Activated CD8-positive, alpha-beta T cell treated with anti-CD3 and anti-CD28 coated beads for 36 hours (primary cell): ENCODE results near the gene LPCAT1. TPM values are rescaled to one million over a fixed set of nuclear protein-coding genes. Genes with fewer than 3 reads are reported as not detected.
"Not testable (repeated sequence)": the region's sequence is repeated elsewhere in the genome, so short reads cannot be mapped to it uniquely, and the experiment has no call there.

Experiments
- ATAC-seq: fragments of 200-7000 bp; cut with Tn5 transposase; one replicate; pipeline ENCODE4 v1.10.0; 2021; ENCODE audit warnings: mild to moderate bottlenecking, moderate library complexity
- CTCF ChIA-PET: fragments of 350-600 bp; sonication (Branson Sonifier 250); formaldehyde crosslinking; loops from one replicate; lab custom pipeline; 2021; ENCODE audit warnings: antibody characterized with exemption; lab: Charles Lee
- POLR2A ChIA-PET: fragments of 350-600 bp; sonication (Branson Sonifier 250); formaldehyde crosslinking; loops from one replicate; lab custom pipeline; 2021; ENCODE audit warnings: antibody characterized with exemption; lab: Charles Lee
- DNase-seq: peaks from one replicate; pipeline ENCODE4 v3.0.0-alpha.2; 2020
- H3K27ac Mint-ChIP-seq: one replicate; pipeline ENCODE4 v1.8.0; 2021; ENCODE audit warnings: mild to moderate bottlenecking, mixed read lengths
- H3K27me3 Mint-ChIP-seq: one replicate; pipeline ENCODE4 v1.8.0; 2021; ENCODE audit warnings: mixed read lengths
- H3K36me3 Mint-ChIP-seq: one replicate; pipeline ENCODE4 v1.8.0; 2021; ENCODE audit warnings: low read depth, mixed read lengths
- H3K4me1 Mint-ChIP-seq: one replicate; pipeline ENCODE4 v1.8.0; 2021; ENCODE audit warnings: low read depth, mixed read lengths
- H3K4me3 Mint-ChIP-seq: one replicate; pipeline ENCODE4 v1.8.0; 2021; ENCODE audit warnings: mild to moderate bottlenecking, moderate library complexity, mixed read lengths
- H3K9me3 Mint-ChIP-seq: one replicate; pipeline ENCODE4 v1.8.0; 2021; ENCODE audit warnings: mixed read lengths
- intact Hi-C: fragments of 100-400 bp; cut with micrococcal nuclease; formaldehyde crosslinking; loops from one replicate; pipeline ENCODE4 v1.10.0; 2022
- total RNA-seq, 2 experiments: library from RNA; stranded (reverse); gene quantifications; one replicate each; pipeline ENCODE4 v1.2.3, GENCODE V29; 2021
- TF ChIP-seq, protein P1 (sequence below): fragments of 200-600 bp; IDR thresholded peaks from one replicate; pipeline ENCODE4 v1.8.0; 2022; ENCODE audit warnings: antibody characterized with exemption, mild to moderate bottlenecking

LPCAT1 gene
- total RNA-seq, 2 experiments from 2014 or later = 37.2 to 43.6 TPM

DNA sequence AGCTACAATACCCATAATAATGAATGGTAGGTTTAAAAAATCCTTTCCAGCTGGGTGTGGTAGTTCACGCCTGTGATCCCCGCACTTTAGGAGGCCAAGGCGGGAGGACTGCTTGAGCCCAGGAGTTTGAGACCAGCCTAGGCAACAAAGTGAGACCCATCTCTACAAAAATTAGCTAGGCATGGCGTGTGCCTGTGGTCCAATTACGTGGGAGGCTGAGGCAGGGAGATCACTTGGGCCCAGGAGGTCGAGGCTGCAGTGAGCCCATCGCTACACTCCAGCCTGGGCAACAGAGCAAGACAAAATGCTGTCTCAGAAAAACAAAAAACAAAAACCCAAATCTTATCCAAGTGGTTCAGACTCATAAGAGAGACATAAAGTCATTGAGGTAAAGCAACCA is 44.7 kb downstream of the LPCAT1 start:
- ATAC-seq (no peak), DNase-seq (no peak)
- CTCF ChIA-PET = interaction anchor here (1.0 to 2.6 kb wide), 7 partner anchors 11 to 165 kb away, joined by 3 to 20 read pairs (median 3); no protein-coding TSS in a partner anchor
- POLR2A ChIA-PET = no interaction called here
- Mint-ChIP-seq H3K4me3 (no peak overlapping the region), H3K36me3 (peaks cover 19% of the 10 kb centered on the region), H3K27me3 (no peaks in the 10 kb centered on the region), H3K4me1 (peaks cover 9% of the 10 kb centered on the region), H3K9me3 (no peaks in the 10 kb centered on the region), H3K27ac (no peak overlapping the region)
- TF ChIP-seq, protein P1, sequence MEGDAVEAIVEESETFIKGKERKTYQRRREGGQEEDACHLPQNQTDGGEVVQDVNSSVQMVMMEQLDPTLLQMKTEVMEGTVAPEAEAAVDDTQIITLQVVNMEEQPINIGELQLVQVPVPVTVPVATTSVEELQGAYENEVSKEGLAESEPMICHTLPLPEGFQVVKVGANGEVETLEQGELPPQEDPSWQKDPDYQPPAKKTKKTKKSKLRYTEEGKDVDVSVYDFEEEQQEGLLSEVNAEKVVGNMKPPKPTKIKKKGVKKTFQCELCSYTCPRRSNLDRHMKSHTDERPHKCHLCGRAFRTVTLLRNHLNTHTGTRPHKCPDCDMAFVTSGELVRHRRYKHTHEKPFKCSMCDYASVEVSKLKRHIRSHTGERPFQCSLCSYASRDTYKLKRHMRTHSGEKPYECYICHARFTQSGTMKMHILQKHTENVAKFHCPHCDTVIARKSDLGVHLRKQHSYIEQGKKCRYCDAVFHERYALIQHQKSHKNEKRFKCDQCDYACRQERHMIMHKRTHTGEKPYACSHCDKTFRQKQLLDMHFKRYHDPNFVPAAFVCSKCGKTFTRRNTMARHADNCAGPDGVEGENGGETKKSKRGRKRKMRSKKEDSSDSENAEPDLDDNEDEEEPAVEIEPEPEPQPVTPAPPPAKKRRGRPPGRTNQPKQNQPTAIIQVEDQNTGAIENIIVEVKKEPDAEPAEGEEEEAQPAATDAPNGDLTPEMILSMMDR = no peak
- intact Hi-C loops = no loop called here

DNA sequence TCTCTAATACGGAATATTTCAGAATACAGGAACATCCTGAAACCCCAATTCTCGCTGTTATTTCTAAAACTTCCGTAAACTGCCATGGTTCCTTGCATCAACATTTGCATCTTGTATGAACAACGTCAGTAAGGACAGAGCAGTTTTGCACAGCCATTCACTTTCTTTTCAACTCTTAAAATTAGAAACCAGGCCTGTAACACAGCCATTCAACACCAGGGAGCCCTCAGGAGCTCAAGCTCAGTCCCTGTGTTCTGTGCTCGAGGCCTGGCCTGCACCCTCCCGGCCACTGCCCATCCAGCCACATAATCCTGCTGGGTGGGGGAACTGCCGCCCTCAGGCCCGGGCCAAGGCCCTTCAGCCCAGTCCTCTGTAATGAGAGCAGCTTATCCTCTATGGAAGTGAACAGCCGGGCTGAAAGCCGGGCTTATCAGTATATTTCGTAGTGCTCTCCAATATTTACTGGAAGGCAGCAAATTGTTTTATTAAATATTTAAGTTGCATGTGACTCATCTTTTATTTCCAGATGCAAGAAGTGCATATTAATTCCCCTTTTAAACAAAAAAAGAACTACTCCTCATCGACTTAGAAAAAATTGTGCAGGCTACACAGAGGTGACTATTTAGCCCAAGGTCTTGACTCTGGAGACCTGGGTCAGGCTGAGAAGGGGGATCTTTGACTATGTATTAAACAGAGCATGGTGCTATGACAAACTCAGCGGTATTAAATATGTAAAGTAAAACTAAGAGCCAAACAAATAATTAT is 45.3 kb downstream of the LPCAT1 start:
- ATAC-seq = no peak
- DNase-seq = no peak
- Mint-ChIP-seq H3K27ac (no peak overlapping the region), H3K4me3 (no peak overlapping the region), H3K4me1 (peaks cover 9% of the 10 kb centered on the region), H3K36me3 (peaks cover 17% of the 10 kb centered on the region), H3K9me3 (no peaks in the 10 kb centered on the region), H3K27me3 (no peaks in the 10 kb centered on the region)
- TF ChIP-seq, protein P1 = no peak
- ChIA-PET POLR2A (no interaction called here), CTCF (interaction anchor here (1.1 to 2.6 kb wide), 3 partner anchors 12 to 166 kb away, joined by 3 to 20 read pairs (median 3); no protein-coding TSS in a partner anchor)
- intact Hi-C loops = no loop called here

GRCh38 chr5:1477341-1477740 is 46.4 kb downstream of the LPCAT1 start:
- Mint-ChIP-seq H3K36me3 (peaks cover 22% of the 10 kb centered on the region), H3K4me3 (no peak overlapping the region), H3K27ac (no peak overlapping the region), H3K9me3 (no peaks in the 10 kb centered on the region), H3K4me1 (peaks cover 9% of the 10 kb centered on the region), H3K27me3 (no peaks in the 10 kb centered on the region)
- DNase-seq (no peak), ATAC-seq (no peak)
- POLR2A ChIA-PET = no interaction called here
- intact Hi-C loops = no loop called here
- CTCF ChIA-PET = interaction anchor here (0.7 to 1.3 kb wide), 2 partner anchors 167 to 168 kb away, joined by 3 to 4 read pairs; no protein-coding TSS in a partner anchor
- TF ChIP-seq, protein P1 = no peak

GRCh38 chr5:1476967-1477310 is 46.8 kb downstream of the LPCAT1 start:
- H3K36me3 Mint-ChIP-seq = peaks cover 23% of the 10 kb centered on the region
- ChIA-PET POLR2A (no interaction called here), CTCF (interaction anchor here (1.3 kb wide), 1 partner anchor 168 kb away, joined by 4 read pairs; no protein-coding TSS in a partner anchor)
- no peak for ATAC-seq
- H3K4me1 Mint-ChIP-seq = peaks cover 9% of the 10 kb centered on the region
- no peak overlapping the region for H3K4me3 Mint-ChIP-seq
- H3K9me3 Mint-ChIP-seq = no peaks in the 10 kb centered on the region
- no peak overlapping the region for H3K27ac Mint-ChIP-seq
- no peak for DNase-seq
- TF ChIP-seq, protein P1 = no peak
- no peaks in the 10 kb centered on the region for H3K27me3 Mint-ChIP-seq
- intact Hi-C loops = no loop called here

GRCh38 chr5:1476181-1476966 is 47.4 kb downstream of the LPCAT1 start:
- Mint-ChIP-seq H3K36me3 (peaks cover 25% of the 10 kb centered on the region), H3K9me3 (no peaks in the 10 kb centered on the region), H3K27ac (no peak overlapping the region), H3K4me3 (no peak overlapping the region), H3K4me1 (peaks cover 9% of the 10 kb centered on the region), H3K27me3 (no peaks in the 10 kb centered on the region)
- ATAC-seq = no peak
- CTCF ChIA-PET = interaction anchor here (1.3 kb wide), 1 partner anchor 168 kb away, joined by 4 read pairs; no protein-coding TSS in a partner anchor
- intact Hi-C loops = no loop called here
- DNase-seq = no peak
- POLR2A ChIA-PET = no interaction called here
- TF ChIP-seq, protein P1 = no peak

- H3K4me3 Mint-ChIP-seq, intact Hi-C loops, ATAC-seq, CTCF ChIA-PET, H3K27ac Mint-ChIP-seq, H3K9me3 Mint-ChIP-seq, DNase-seq, H3K27me3 Mint-ChIP-seq, H3K4me1 Mint-ChIP-seq, POLR2A ChIA-PET: not testable (repeated sequence)
- H3K36me3 Mint-ChIP-seq = peaks cover 24% of the 10 kb centered on the region
Observed at GRCh38 chr5:1475544-1475900, 48.2 kb downstream of the LPCAT1 start.
